Upper lobe of left lung (tissue), 6 donors: ENCODE data around the gene APOC4. TPM values are rescaled to one million over a fixed set of nuclear protein-coding genes. Genes with fewer than 3 reads are reported as not detected.
A peak's percentile ranks its signal among the peaks of the same experiment; 100 is the strongest.

Experiments used
- ATAC-seq, 2 donors: fragments of 200-7000 bp; cut with Tn5 transposase; one replicate each; pipeline ENCODE4 v1.9.1; 2022; ENCODE audit warnings: mild to moderate bottlenecking in 2 of 2, moderate library complexity in 2 of 2; ENCODE audit not compliant: low FRiP score in 2 of 2
- DNase-seq, 2 donors: peaks; one replicate each; pipeline ENCODE4 v3.0.0-alpha.2; 2019 to 2020
- H3K27ac ChIP-seq, 4 donors: fragments of 200-600 bp; sonication (generic); one replicate each; pipeline ENCODE4 v1.5.1; 2016 to 2019
- H3K27me3 ChIP-seq, 4 donors: fragments of 200-600 bp; sonication (generic); one replicate each; pipeline ENCODE4 v1.5.1; 2017 to 2019
- H3K36me3 ChIP-seq, 4 donors: fragments of 200-600 bp; sonication (generic); one replicate each; pipeline ENCODE4 v1.5.1; 2016 to 2019
- H3K4me1 ChIP-seq, 4 donors: fragments of 200-600 bp; sonication (generic); one replicate each; pipeline ENCODE4 v1.5.1; 2018 to 2019
- H3K4me3 ChIP-seq, 4 donors: fragments of 200-600 bp; sonication (generic); one replicate each; pipeline ENCODE4 v1.5.1; 2017 to 2019; ENCODE audit warnings: mild to moderate bottlenecking in 2 of 4, moderate library complexity in 1 of 4
- H3K9me3 ChIP-seq, 4 donors: fragments of 200-600 bp; sonication (generic); one replicate each; pipeline ENCODE4 v1.5.1; 2018 to 2019
- CTCF ChIP-seq, 6 experiments: fragments of 450-650 bp in 4 of 6; fragments of 200-600 bp in 2 of 6; sonication (generic) in 2 of 6; IDR thresholded peaks; one replicate each; pipeline ENCODE4 v1.5.1; 2016 to 2019; ENCODE audit warnings: antibody characterized with exemption in 6 of 6
- EP300 ChIP-seq, 4 donors: sonication (generic); formaldehyde crosslinking; IDR thresholded peaks; one replicate each; pipeline ENCODE4 v1.5.1; 2017; ENCODE audit warnings: antibody characterized with exemption in 4 of 4, control low read depth in 2 of 4
- POLR2A ChIP-seq, 4 donors: fragments of 450-650 bp; IDR thresholded peaks; one replicate each; pipeline ENCODE4 v1.5.1; 2016 to 2017; ENCODE audit warnings: antibody characterized with exemption in 4 of 4, mild to moderate bottlenecking in 2 of 4
- POLR2AphosphoS5 ChIP-seq, 2 donors: sonication (generic); formaldehyde crosslinking; IDR thresholded peaks; one replicate each; pipeline ENCODE4 v1.5.1; 2017; ENCODE audit warnings: antibody characterized with exemption in 2 of 2
- WGBS, 2 donors: methylation state at CpG; one replicate each; pipeline ENCODE4 v1.1.5; 2017 to 2018; 5-methylcytosine and 5-hydroxymethylcytosine counted together
- total RNA-seq, 6 donors: library from RNA; depleted of rRNA in 4 of 6; stranded (reverse); fragments of >200 nt in 4 of 6; gene quantifications; one replicate each; pipeline versions ENCODE4 v1.1.0 to v1.2.1, GENCODE V29; 2016 to 2021
- donor health status: DM: no; HTN: no; CAD: no; lungs with moderate emphysema.
- donor health status: DM: no; HTN: yes; CAD: no; lungs with severe emphysema.

The APOC4 gene
- total RNA-seq, 6 donors from 2014 or later, result 0.49 to 2.7 TPM; not detected in 4

- WGBS, 2 donors, result 88 to 89% methylated on average over 7 of the region's 7 CpGs
- ATAC-seq, result no peak
- peaks cover 12 to 23% (median 19%) of the 10 kb centered on the region in 4 donors for H3K4me1 ChIP-seq
Observed at GRCh38 chr19:44930088-44930487, 11.9 kb upstream of the APOC4 start.

GRCh38 chr19:44931541-44931940 is 10.5 kb upstream of the APOC4 start:
- 78 to 96% methylated on average over 4 of the region's 4 CpGs for WGBS, 2 donors
- H3K27me3 ChIP-seq, result no peaks in the 10 kb centered on the region

More at GRCh38 chr19:44930088-44930487, 11.9 kb upstream of the APOC4 start:
- TF ChIP-seq EP300 (IDR thresholded peaks at IDR 0.05) (no peak), POLR2AphosphoS5 (IDR thresholded peaks at IDR 0.05) (no peak), CTCF (IDR thresholded peaks at IDR 0.05) (no peak), POLR2A (IDR thresholded peaks at IDR 0.05) (no peak)
- no peaks in the 10 kb centered on the region for H3K9me3 ChIP-seq
- no peak overlapping the region for H3K27ac ChIP-seq
- H3K27me3 ChIP-seq, result no peaks in the 10 kb centered on the region
- H3K4me3 ChIP-seq, result no peak overlapping the region
- no peaks in the 10 kb centered on the region for H3K36me3 ChIP-seq
- DNase-seq, result no peak

GRCh38 chr19:44939668-44940067 is 2.4 kb upstream of the APOC4 start:
- no peaks in the 10 kb centered on the region for H3K27me3 ChIP-seq
- no peak for TF ChIP-seq POLR2AphosphoS5 (IDR thresholded peaks at IDR 0.05)
- H3K4me3 ChIP-seq, result no peak overlapping the region
- ATAC-seq (no peak), DNase-seq (no peak)
- no peaks in the 10 kb centered on the region for H3K36me3 ChIP-seq
- no peaks in the 10 kb centered on the region for H3K4me1 ChIP-seq
- no peaks in the 10 kb centered on the region for H3K9me3 ChIP-seq
- 52 to 88% methylated on average over 5 of the region's 5 CpGs for WGBS, 2 donors
- H3K27ac ChIP-seq, result no peak overlapping the region

More at GRCh38 chr19:44931541-44931940, 10.5 kb upstream of the APOC4 start:
- no peak for DNase-seq
- no peak for ATAC-seq
- no peaks in the 10 kb centered on the region for H3K9me3 ChIP-seq
- H3K27ac ChIP-seq, result no peak overlapping the region
- H3K4me1 ChIP-seq, result peaks cover 3 to 14% (median 7%) of the 10 kb centered on the region in 4 donors
- H3K36me3 ChIP-seq, result no peaks in the 10 kb centered on the region
- TF ChIP-seq POLR2AphosphoS5 (IDR thresholded peaks at IDR 0.05), result no peak
- no peak for TF ChIP-seq CTCF (IDR thresholded peaks at IDR 0.05)
- no peak for TF ChIP-seq POLR2A (IDR thresholded peaks at IDR 0.05)
- no peak for TF ChIP-seq EP300 (IDR thresholded peaks at IDR 0.05)
- no peak overlapping the region for H3K4me3 ChIP-seq

GRCh38 chr19:44943801-44944249 is 1.8 kb downstream of the APOC4 start:
- Histone ChIP-seq H3K4me1 (no peaks in the 10 kb centered on the region), H3K27me3 (no peaks in the 10 kb centered on the region), H3K9me3 (no peaks in the 10 kb centered on the region), H3K36me3 (no peaks in the 10 kb centered on the region), H3K4me3 (no peak overlapping the region), H3K27ac (peak overlapping the region in 2 of 4 donors; percentile 9 to 66)
- TF ChIP-seq POLR2AphosphoS5 (IDR thresholded peaks at IDR 0.05) (no peak), CTCF (IDR thresholded peaks at IDR 0.05) (peak in 1 of 6 experiments; percentile 14), POLR2A (IDR thresholded peaks at IDR 0.05) (peak in 1 of 4 donors; percentile 54)
- 49 to 76% methylated on average over 10 of the region's 10 CpGs for WGBS, 2 donors
- peak; percentile 70 to 82 for ATAC-seq
- peak; percentile 58 to 81 for DNase-seq

- H3K9me3 ChIP-seq, result no peaks in the 10 kb centered on the region
- H3K4me1 ChIP-seq, result peaks cover 0 to 9% (median 5%) of the 10 kb centered on the region in 4 donors
- H3K36me3 ChIP-seq, result peaks cover 0 to 9% (median 1%) of the 10 kb centered on the region in 4 donors
- H3K4me3 ChIP-seq, result no peak overlapping the region
- no peak for ATAC-seq
- no peak for DNase-seq
- H3K27me3 ChIP-seq, result no peaks in the 10 kb centered on the region
- WGBS, 2 donors, result 80 to 88% methylated on average over 13 of the region's 13 CpGs
- no peak overlapping the region for H3K27ac ChIP-seq
- TF ChIP-seq CTCF (IDR thresholded peaks at IDR 0.05), result no peak
- TF ChIP-seq EP300 (IDR thresholded peaks at IDR 0.05), result no peak
- peak in 1 of 4 donors; percentile 20 for TF ChIP-seq POLR2A (IDR thresholded peaks at IDR 0.05)
- no peak for TF ChIP-seq POLR2AphosphoS5 (IDR thresholded peaks at IDR 0.05)
Observed at GRCh38 chr19:44947041-44947581, 5.1 kb downstream of the APOC4 start.
